HCT116 (cell line): ENCODE data around the gene DNAJC1.

Source experiments
- JUND ChIP-seq: IDR thresholded peaks from 2 replicates; pipeline ENCODE4 v1.6.1; 2012
- POLR2AphosphoS5 ChIP-seq: IDR thresholded peaks from 2 replicates; pipeline ENCODE4 v1.6.1; 2011; ENCODE audit warnings: mild to moderate bottlenecking, low read depth, low read length, moderate library complexity
- RAD21 ChIP-seq: IDR thresholded peaks from 2 replicates; pipeline ENCODE4 v1.6.1; 2012; ENCODE audit warnings: low read depth, mild to moderate bottlenecking
- SIN3A ChIP-seq: IDR thresholded peaks from 2 replicates; pipeline ENCODE4 v1.6.1; 2012; ENCODE audit warnings: low read depth
- SRF ChIP-seq: IDR thresholded peaks from 2 replicates; pipeline ENCODE4 v1.6.1; 2012; ENCODE audit warnings: low read depth
- YY1 ChIP-seq: IDR thresholded peaks from 2 replicates; pipeline ENCODE4 v1.6.1; 2011; ENCODE audit warnings: low read length, low read depth, moderate library complexity, mild to moderate bottlenecking; ENCODE audit not compliant: insufficient replicate concordance; ENCODE audit errors: extremely low read depth
- ZBTB33 ChIP-seq: IDR thresholded peaks from 2 replicates; pipeline ENCODE4 v1.6.1; 2011; ENCODE audit warnings: mild to moderate bottlenecking, low read length, moderate library complexity; ENCODE audit not compliant: insufficient replicate concordance; ENCODE audit errors: extremely low read depth

DNA sequence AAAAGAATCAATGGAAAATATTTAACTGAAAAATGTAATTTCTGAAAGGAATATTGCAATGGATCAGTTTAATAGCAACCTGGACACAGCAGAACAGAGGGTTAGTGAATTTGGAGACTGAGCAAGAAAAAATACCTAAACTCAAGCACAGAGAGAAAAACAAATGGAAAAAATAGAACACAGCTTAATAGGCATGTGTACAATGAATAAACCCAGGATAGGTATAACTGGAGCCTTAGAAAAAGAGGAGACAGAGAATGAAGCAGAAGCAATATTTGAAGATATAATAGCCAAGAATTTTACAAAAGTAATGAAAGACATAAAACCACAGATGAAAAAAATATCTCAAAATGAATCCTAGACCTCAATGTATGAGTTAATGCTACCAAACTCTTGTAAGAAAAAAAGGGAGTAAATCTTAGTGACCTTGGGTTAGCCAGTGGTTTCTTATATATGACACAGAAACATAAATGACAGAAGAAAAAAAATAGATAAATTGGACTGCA lies 2.9 kb upstream of the DNAJC1 start:
- TF ChIP-seq RAD21: no peak
- TF ChIP-seq ZBTB33: no peak
- no peak for TF ChIP-seq POLR2AphosphoS5
- TF ChIP-seq SIN3A: no peak
- no peak for TF ChIP-seq YY1
- TF ChIP-seq SRF: no peak
- TF ChIP-seq JUND: no peak
